NB4 (cell line): ENCODE measurements around the gene SP4.

Source experiments
- DNase-seq: peaks from one replicate; pipeline ENCODE4 v3.0.0; 2010; ENCODE audit warnings: low read depth
- H3K4me3 ChIP-seq: one replicate; pipeline ENCODE4 v1.5.1; 2011; ENCODE audit warnings: mild to moderate bottlenecking, low read depth, low read length, moderate library complexity
- MYC ChIP-seq: IDR thresholded peaks from 2 replicates; pipeline ENCODE4 v1.6.1; 2011; ENCODE audit warnings: low read depth, low read length
- POLR2A ChIP-seq: IDR thresholded peaks from 2 replicates; pipeline ENCODE4 v1.6.1; 2011; ENCODE audit warnings: mild to moderate bottlenecking; ENCODE audit not compliant: insufficient read length; ENCODE audit errors: extremely low read depth
- TF ChIP-seq, protein P1 (sequence below): IDR thresholded peaks from 2 replicates; pipeline ENCODE4 v1.6.1; 2011; ENCODE audit warnings: low read depth, low read length
- TF ChIP-seq, protein P2 (sequence below): IDR thresholded peaks from one replicate; pipeline ENCODE4 v1.5.1; 2012; ENCODE audit warnings: low read depth, low read length

Gene SP4

DNA sequence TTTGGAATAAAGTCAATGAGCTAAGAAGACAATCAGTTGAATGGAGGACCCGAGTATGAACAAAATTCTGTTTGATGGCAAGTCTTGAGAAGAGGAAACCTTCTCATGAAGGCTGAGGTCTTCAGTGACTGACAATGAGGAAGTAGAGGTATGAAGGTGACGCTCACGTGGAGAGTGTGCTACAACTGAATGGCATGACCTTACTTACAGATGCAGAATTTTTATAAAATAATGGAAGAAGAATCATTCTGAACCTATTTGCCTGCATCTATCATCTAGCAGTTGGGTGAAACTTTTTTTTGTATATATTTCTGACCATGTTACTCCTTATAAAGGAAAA lies 19.4 kb upstream of the SP4 start:
- DNase-seq: no peak
- no peak overlapping the region for H3K4me3 ChIP-seq
- TF ChIP-seq, protein P1, sequence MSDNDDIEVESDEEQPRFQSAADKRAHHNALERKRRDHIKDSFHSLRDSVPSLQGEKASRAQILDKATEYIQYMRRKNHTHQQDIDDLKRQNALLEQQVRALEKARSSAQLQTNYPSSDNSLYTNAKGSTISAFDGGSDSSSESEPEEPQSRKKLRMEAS: no peak
- TF ChIP-seq POLR2A (no peak), MYC (no peak)

DNA sequence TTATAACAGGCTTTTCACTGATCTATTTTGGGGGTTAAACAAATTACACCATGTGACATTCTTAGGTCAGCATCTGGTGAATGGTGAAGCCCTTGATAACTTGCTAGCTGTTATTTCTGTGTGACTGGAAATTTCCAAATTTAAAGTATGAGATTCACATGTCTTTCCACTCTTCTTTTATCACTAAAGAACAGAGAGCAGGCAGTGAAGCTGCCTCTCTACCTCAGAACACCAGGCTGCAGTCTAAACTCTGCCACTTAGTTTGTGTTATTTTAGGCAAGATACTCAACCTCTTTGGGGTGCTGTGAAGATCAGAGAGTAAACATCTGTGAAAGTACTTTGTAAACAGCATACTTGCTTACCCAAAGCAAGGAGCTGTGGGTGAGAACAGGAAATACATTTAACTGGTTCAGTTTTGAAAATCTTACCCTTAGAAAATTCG lies 15.5 kb upstream of the SP4 start:
- no peak overlapping the region for H3K4me3 ChIP-seq
- no peak for DNase-seq
- TF ChIP-seq, protein P2, sequence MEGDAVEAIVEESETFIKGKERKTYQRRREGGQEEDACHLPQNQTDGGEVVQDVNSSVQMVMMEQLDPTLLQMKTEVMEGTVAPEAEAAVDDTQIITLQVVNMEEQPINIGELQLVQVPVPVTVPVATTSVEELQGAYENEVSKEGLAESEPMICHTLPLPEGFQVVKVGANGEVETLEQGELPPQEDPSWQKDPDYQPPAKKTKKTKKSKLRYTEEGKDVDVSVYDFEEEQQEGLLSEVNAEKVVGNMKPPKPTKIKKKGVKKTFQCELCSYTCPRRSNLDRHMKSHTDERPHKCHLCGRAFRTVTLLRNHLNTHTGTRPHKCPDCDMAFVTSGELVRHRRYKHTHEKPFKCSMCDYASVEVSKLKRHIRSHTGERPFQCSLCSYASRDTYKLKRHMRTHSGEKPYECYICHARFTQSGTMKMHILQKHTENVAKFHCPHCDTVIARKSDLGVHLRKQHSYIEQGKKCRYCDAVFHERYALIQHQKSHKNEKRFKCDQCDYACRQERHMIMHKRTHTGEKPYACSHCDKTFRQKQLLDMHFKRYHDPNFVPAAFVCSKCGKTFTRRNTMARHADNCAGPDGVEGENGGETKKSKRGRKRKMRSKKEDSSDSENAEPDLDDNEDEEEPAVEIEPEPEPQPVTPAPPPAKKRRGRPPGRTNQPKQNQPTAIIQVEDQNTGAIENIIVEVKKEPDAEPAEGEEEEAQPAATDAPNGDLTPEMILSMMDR: no peak
- TF ChIP-seq MYC (no peak), POLR2A (no peak)
- TF ChIP-seq, protein P1: no peak

DNA sequence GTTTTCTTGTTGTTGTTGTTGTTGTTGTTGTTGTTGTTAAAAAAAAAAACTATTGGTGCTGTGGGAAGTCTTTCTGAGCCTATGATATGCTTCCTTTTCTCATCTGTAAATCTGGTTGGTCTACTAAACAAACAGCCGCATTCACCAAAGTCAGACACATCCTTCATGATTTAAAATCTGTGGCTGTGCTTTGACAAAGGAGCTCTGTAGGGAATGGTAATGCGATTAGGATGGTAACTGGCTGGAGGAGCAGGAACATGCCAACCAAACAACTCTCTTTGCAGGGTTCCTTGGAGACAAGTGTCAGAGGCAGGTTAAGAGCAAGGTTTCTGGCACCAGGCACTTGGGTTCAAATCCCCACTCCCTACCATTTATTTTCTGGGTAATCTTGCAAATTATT lies 14.9 kb upstream of the SP4 start:
- no peak for DNase-seq
- no peak overlapping the region for H3K4me3 ChIP-seq
- TF ChIP-seq, protein P1: no peak
- TF ChIP-seq, protein P2: no peak
- TF ChIP-seq MYC (no peak), POLR2A (no peak)

DNA sequence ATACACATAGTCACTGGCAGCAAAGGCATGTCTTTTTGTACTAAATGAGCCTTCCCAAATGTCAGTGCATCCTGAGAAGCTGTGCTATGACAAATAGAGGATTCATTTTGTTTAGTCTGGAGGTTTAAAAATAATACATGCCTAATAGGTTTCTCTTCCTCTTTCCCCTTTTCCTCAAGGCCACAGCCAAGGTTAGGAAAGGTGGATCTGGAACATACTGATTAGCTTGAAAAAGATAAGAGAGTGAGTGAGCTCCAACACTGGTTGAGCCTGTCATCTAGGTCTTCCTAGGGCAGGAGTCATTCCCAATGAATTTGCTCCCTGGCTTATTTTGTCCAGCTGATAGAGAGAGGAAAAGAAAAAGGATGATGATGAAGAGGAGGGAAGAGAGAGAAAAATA lies 14.4 kb upstream of the SP4 start:
- no peak for DNase-seq
- no peak overlapping the region for H3K4me3 ChIP-seq
- TF ChIP-seq POLR2A (no peak), MYC (no peak)
- TF ChIP-seq, protein P2: no peak
- TF ChIP-seq, protein P1: no peak

DNA sequence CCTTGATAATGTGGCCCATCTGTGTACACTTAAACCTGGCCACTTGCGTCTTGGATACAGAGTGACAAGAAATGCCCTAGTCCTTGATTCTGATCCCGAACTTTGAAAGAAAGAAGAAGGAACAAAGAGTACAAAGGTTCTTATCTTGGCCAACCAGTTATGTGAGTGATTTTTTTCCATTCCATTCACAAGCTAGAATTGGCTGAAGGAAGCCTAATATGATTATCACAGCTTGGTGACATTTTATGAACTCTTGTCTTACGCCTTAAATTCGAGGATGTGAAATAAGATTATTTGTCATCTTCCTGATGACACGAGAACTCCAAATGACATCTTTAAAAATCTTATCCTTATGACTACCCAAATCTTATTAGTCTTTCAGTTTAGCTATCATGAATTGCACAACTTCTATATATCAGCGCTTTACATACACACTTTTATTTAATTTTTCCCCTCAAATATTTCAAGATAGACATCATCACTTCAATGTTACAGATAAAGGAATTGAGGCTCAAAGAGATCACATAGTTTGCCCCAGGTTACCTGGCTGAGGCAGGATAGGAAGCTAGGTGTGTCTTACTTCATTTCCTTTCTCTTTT lies 13.0 kb upstream of the SP4 start:
- TF ChIP-seq, protein P1: no peak
- TF ChIP-seq MYC: no peak
- DNase-seq: no peak
- no peak overlapping the region for H3K4me3 ChIP-seq

DNA sequence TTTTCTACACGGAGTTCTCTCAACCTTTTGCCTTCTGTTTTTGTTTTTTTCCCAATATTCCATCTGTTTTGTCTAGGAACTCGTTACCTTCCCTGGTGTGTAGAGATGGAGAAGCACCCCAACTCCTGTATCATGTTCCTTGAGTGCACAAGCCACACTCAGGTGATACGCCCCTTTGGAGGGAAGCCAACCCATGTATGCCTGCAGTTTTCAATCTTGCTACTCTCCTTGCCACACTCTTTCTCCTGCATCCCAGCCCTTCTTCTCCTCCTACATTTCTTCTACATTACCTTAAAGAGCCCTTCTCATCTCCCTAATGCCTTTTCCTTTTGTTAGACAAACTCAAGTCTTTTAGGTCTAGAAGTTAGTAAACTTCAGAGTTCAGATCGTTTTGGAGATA lies 10.2 kb upstream of the SP4 start:
- H3K4me3 ChIP-seq: no peak overlapping the region
- TF ChIP-seq, protein P1: no peak
- TF ChIP-seq MYC (no peak), POLR2A (no peak)
- TF ChIP-seq, protein P2: no peak
- DNase-seq: no peak

DNA sequence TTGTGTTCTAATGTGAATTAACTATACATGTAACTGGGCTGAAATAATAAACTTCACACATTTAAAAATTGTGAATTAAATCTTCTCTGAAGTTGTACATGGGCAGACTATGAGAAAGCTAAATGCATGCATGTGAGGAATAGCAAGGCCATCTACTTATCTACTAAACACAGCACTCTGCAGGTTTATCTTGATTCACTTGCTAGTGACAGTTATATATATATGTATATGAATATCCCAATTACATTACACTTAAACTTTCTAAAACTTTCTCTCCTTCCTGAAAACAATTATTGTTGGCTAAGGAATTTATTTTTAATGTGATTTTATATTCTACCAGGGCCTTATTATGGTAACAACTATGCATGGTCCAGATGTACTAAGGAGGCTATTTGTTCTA lies 5.1 kb upstream of the SP4 start:
- TF ChIP-seq, protein P1: no peak
- TF ChIP-seq POLR2A (no peak), MYC (no peak)
- TF ChIP-seq, protein P2: no peak
- no peak overlapping the region for H3K4me3 ChIP-seq
- no peak for DNase-seq
